Thyroid gland (tissue), 4 donors: Measurements from ENCODE around the gene RAB31. TPM values are rescaled to one million over a fixed set of nuclear protein-coding genes. Genes with fewer than 3 reads are reported as not detected.
A peak's percentile ranks its signal among the peaks of the same experiment; 100 is the strongest.

Experiments
- DNase-seq, 2 donors: peaks; one replicate each; pipeline ENCODE4 v3.0.0-alpha.2; 2019
- H3K27ac ChIP-seq, 3 donors: fragments of 200-600 bp; sonication (generic); 1 replicate in 2 of 3; 2 replicates in 1 of 3; pipeline ENCODE4 v1.5.1; 2016 to 2019; ENCODE audit warnings: mild to moderate bottlenecking in 1 of 3, moderate library complexity in 1 of 3
- H3K27me3 ChIP-seq: fragments of 200-600 bp; sonication (generic); one replicate; pipeline ENCODE4 v1.5.1; 2019
- H3K36me3 ChIP-seq, 2 donors: fragments of 200-600 bp; sonication (generic); one replicate each; pipeline ENCODE4 v1.5.1; 2016 to 2019
- H3K4me1 ChIP-seq, 2 donors: fragments of 200-600 bp; sonication (generic); one replicate each; pipeline ENCODE4 v1.5.1; 2017 to 2019
- H3K4me3 ChIP-seq, 3 donors: fragments of 200-600 bp; sonication (generic); replicated peaks in 1 of 3; 1 replicate in 2 of 3; 2 replicates in 1 of 3; pipeline ENCODE4 v1.5.1; 2016; ENCODE audit warnings: mild to moderate bottlenecking in 1 of 3
- H3K9me3 ChIP-seq: fragments of 200-600 bp; sonication (generic); one replicate; pipeline ENCODE4 v1.5.1; 2017
- CTCF ChIP-seq, 6 experiments: fragments of 200-600 bp in 3 of 6; fragments of 450-650 bp in 3 of 6; sonication (generic) in 3 of 6; IDR thresholded peaks; one replicate each; pipeline ENCODE4 v1.5.1; 2016 to 2019; ENCODE audit warnings: antibody characterized with exemption in 6 of 6, mild to moderate bottlenecking in 2 of 6, inconsistent platforms in 1 of 6, moderate library complexity in 1 of 6
- POLR2A ChIP-seq, 2 donors: fragments of 450-650 bp; IDR thresholded peaks; one replicate each; pipeline ENCODE4 v1.6.1; 2017; ENCODE audit warnings: antibody characterized with exemption in 2 of 2, mild to moderate bottlenecking in 2 of 2, moderate library complexity in 1 of 2
- WGBS, 2 donors: methylation state at CpG; one replicate each; pipeline ENCODE4 v1.1.5; 2017; 5-methylcytosine and 5-hydroxymethylcytosine counted together
- intact Hi-C: fragments of 100-400 bp; cut with DNase I; formaldehyde crosslinking; loops from one replicate; pipeline ENCODE4 v1.15.1; 2023
- total RNA-seq, 4 donors: library from RNA; depleted of rRNA; stranded (reverse); fragments of >200 nt; gene quantifications; one replicate each; pipeline ENCODE4 v1.2.3, GENCODE V29; 2016

RAB31 gene
- total RNA-seq, 4 donors from 2014 or later, result 33.9 to 72.7 (median 40.8) TPM

GRCh38 chr18:9742524-9743131 is 34.5 kb downstream of the RAB31 start:
- peak overlapping the region; percentile 22 to 61 (median 61) for H3K27ac ChIP-seq
- intact Hi-C loops, result no loop called here
- TF ChIP-seq POLR2A (IDR thresholded peaks at IDR 0.05) (peak in 1 of 2 donors; percentile 8), CTCF (IDR thresholded peaks at IDR 0.05) (no peak)
- WGBS, 2 donors, result 5 to 9% methylated on average over 8 of the region's 8 CpGs
- DNase-seq, result peak; percentile 60 to 67
- no peaks in the 10 kb centered on the region for H3K9me3 ChIP-seq
- no peaks in the 10 kb centered on the region for H3K27me3 ChIP-seq
- peak overlapping the region in 1 of 3 donors; percentile 13 for H3K4me3 ChIP-seq
- no peaks in the 10 kb centered on the region for H3K36me3 ChIP-seq
- peaks cover 8 to 27% of the 10 kb centered on the region in 2 donors for H3K4me1 ChIP-seq

DNA sequence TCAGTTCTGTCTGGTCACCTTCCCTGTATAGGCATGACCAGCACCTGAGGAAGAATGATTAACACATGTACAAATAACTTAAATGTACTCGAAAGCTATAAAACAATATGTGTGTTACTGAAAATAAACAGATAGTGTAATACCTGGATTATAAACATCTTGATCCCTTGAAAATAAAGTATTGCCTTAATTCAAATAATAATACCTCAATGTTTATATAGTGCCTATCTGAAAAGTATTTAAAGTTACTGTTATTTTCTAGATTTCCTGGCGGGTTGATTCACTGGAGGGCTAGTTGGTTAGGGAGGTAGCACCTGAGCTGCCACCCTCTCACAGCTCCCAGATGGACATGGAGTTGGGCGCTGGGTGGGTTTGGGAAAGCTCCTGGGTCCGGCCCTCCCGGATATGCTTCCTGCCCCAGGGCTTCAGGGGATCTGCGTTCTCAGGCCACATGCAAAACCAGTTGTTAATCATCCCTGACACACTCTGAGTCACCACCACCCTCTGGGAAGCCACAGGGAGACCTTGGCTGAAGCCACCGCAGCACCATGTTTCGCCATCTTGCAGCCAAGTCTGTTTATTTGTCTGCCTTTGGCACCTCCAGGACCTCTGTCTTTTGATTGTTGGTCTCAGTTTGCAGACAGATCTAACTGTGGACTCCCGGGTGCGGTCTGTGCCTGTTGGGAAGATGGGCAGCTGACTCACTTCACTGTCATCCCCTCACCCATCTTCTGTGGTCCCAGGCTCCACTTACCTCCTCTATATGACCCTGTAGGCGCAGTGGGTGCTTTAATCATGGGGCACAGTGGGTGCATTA is 35.3 kb downstream of the RAB31 start:
- Histone ChIP-seq H3K36me3 (no peaks in the 10 kb centered on the region), H3K4me3 (peak overlapping the region in 1 of 3 donors; percentile 13), H3K9me3 (no peaks in the 10 kb centered on the region), H3K4me1 (peaks cover 8 to 27% of the 10 kb centered on the region in 2 donors), H3K27ac (peak overlapping the region in 2 of 3 donors; percentile 61), H3K27me3 (no peaks in the 10 kb centered on the region)
- intact Hi-C loops, result no loop called here
- TF ChIP-seq CTCF (IDR thresholded peaks at IDR 0.05) (no peak), POLR2A (IDR thresholded peaks at IDR 0.05) (no peak)
- WGBS, 2 donors, result 91 to 93% methylated on average over 10 to 11 of the region's 11 CpGs
- no peak for DNase-seq

DNA sequence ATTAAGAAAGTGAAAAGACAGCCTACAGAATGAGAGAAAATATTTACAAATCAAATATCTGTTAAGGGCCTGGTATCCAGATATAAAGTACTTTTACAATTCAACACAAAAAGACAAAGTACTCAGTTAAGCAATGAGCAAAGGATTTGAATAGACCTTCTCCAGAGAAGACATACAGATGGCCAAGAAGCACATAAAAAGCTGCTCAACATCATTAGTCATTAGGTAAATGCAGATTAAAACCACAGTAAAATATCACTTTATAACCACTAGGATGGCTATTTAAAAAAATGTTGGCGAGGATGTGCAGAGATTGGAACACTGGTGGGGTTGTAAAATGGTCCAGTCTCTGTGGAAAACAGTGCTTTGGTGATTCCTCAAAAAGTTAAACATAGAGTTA is 38.9 kb downstream of the RAB31 start:
- no peaks in the 10 kb centered on the region for H3K9me3 ChIP-seq
- 96 to 97% methylated on average over 1 of the region's 1 CpG for WGBS, 2 donors
- H3K36me3 ChIP-seq, result no peaks in the 10 kb centered on the region
- DNase-seq, result no peak
- H3K27me3 ChIP-seq, result no peaks in the 10 kb centered on the region
- no peak overlapping the region for H3K4me3 ChIP-seq
- peaks cover 4 to 20% of the 10 kb centered on the region in 2 donors for H3K4me1 ChIP-seq
- H3K27ac ChIP-seq, result no peak overlapping the region
- TF ChIP-seq POLR2A (IDR thresholded peaks at IDR 0.05) (no peak), CTCF (IDR thresholded peaks at IDR 0.05) (no peak)
- intact Hi-C loops, result no loop called here

GRCh38 chr18:9749611-9750010 is 41.5 kb downstream of the RAB31 start:
- no peak for TF ChIP-seq CTCF (IDR thresholded peaks at IDR 0.05)
- TF ChIP-seq POLR2A (IDR thresholded peaks at IDR 0.05), result no peak
- no peaks in the 10 kb centered on the region for H3K27me3 ChIP-seq
- H3K36me3 ChIP-seq, result no peaks in the 10 kb centered on the region
- 85 to 89% methylated on average over 4 of the region's 4 CpGs for WGBS, 2 donors
- no peak overlapping the region for H3K27ac ChIP-seq
- H3K4me3 ChIP-seq, result no peak overlapping the region
- no peak for DNase-seq
- intact Hi-C loops, result no loop called here
- no peaks in the 10 kb centered on the region for H3K9me3 ChIP-seq
- no peaks in the 10 kb centered on the region for H3K4me1 ChIP-seq

DNA sequence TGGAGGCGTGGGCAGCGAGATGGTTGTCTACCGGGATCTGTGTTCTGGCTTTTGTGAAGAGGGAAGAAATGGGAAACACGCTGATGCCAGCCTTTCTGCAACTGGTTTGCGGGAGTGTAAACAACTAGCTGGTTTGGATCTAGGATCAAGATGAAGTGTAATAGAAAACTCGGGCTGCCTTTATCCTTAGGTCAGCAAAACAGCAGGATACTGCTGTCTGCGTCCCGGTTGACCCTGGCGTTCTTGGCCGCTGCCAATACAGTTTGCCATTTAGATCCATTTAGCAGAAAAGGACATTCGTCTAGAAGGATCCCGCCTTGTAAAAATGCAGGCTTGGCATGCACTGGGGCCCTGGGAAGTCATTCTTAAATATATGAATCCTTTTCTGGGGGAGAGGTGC is 42.0 kb downstream of the RAB31 start:
- Histone ChIP-seq H3K4me1 (no peaks in the 10 kb centered on the region), H3K27me3 (no peaks in the 10 kb centered on the region), H3K9me3 (no peaks in the 10 kb centered on the region), H3K27ac (no peak overlapping the region), H3K4me3 (no peak overlapping the region), H3K36me3 (no peaks in the 10 kb centered on the region)
- no peak for DNase-seq
- WGBS, 2 donors, result 85 to 89% methylated on average over 12 of the region's 12 CpGs
- TF ChIP-seq CTCF (IDR thresholded peaks at IDR 0.05), result no peak
- no peak for TF ChIP-seq POLR2A (IDR thresholded peaks at IDR 0.05)
- intact Hi-C loops, result no loop called here
